SKM-1 (cell line): ENCODE data around the gene AGPAT3.

ENCODE experiments used
- DNase-seq: peaks from one replicate; lab custom pipeline; 2025; ENCODE audit not compliant: unreplicated experiment; lab: John Stamatoyannopoulos, UW

The AGPAT3 gene

DNA sequence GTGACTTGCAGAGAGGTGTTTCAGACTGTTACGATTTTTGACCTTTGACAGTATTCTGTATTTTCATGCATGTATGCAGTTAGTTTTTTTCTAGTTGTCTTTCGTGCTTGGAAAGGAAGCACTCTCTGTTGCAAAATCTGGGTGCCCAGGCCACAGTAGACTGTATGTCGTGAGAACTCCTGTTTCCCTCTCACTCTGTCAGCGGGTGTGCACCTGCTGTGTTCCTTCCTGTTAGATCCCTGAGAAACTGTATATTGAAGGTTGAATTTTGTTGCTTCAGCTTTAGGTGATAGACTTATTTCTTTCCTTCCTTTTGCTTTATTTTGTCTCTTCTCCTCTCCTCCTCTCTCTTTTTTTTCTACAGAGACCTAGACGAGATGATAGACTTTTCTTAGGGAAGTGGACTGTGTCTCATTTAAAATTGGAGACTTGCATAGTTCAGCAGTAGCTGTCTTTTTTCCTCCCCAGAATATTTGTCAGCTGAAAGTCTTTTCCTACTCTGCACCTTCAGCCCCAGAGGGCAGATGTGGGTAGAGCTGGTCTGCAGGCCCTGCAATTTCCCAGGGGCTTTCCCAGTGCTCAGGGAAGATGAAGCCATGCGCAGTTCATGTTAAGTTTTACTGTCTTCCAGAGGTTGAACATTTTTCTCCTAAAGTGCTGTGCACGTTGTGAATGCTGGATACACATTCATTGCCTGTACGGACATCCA, 148.5 kb downstream of the AGPAT3 start:
- peak; percentile 26 for DNase-seq

DNA sequence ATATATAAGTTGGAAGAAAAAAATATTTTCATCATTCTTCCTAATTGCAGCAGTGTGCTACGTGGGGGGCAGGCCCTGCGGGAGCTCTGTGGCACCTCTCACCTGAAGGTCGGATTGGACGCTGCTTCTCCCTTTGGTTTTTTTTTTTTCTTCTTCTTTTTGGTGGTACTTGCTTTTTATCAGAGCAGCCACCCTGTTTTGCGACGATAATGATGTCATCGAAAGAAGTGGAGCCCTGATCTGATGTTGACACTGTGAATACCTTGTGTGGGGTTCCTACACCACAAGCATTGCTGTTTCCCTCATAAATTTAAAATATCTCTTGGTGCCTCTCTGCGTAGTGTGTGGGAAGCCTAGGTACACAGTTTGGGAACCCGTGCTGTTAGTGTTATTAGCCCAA, 152.6 kb downstream of the AGPAT3 start:
- DNase-seq = no peak

DNA sequence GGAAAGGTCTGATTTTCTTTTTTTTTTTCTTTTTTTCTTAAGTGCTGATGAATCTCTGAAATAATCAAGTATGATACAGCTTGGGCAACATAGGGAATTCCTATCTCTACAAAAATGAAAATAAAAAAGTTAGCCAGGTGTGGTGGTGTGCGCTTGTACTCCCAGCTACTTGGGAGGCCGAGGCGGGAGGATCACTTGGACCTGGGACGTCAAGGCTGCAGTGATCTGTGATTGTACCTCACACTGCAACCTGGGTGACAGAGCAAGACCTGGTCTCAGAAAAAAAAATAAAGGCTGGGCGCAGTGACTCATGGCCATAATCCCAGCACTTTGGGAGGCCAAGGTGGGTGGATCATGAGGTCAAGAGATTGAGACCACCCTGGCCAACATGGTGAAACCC, 153.1 kb downstream of the AGPAT3 start:
- DNase-seq = no peak

DNA sequence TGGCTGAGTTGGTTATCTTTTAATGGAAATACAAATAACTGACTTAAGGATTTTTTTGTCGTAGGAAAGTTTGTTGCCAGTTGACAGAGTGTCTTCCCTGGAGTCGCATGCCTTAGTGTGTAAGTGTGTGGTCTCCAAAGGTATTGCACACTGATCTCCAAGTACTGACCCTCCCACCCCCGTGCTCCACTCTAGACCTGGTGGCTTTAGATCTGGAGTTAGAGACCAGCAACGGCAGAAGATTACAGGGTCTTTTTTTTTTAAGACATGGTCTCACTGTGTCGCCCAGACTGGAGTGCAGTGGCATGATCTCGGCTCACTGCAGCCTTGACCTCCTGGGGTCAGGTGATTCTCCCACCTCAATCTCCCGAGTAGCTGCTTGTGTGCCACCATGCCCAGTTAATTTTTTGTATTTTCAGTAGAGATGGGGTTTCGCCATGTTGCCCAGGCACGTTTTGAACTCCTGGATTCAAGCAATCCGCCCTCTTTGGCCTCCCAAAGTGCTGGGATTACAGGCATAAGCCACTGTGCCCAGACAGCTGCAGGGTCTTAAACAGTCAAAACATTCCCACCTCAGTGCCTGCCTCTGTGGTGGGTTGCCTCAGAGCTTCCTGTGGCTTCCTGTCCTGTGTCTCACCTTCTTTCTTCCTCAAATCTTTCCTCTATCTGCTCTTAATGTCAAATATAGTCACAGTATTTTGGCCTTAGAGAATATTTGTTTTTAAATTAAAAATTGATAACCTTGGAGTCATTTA, 154.0 kb downstream of the AGPAT3 start:
- DNase-seq = no peak

DNA sequence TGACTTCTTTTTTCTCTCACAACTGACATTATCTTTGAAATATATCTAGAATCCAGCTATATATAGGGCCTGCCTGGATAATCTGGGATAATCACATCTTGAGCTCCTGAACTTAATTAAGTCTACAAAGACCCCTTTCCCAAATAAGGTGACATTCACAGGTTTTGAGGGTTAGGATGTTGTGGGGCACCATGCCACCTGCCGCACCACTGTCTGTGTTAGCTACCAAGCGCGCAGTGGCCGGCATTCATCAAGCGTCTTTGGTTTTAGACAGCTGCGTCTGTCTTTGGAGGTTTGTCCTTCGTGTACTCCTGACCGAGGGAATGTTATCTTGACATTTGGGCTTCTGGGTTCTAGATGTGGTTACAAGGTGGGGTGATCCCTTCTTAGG, 154.5 kb downstream of the AGPAT3 start:
- DNase-seq = no peak

DNA sequence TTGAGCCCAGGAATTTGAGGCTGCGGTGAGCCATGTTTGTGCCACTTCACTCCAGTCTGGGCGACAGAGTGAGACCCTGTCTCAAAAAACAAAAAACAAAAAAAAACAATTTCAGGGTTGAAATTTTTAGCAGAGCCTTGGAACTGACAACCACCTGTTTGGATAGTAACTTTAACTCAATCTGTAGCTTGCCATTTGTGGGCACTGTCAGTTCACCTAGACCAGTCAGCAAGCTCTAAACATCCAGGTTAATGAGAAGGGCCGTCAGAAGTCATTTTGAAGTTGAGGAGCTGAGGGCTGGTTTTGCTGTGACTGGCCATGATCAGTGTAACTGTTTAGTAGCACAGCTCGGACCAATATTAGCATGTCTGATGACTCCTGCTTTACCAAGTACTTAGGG, 155.5 kb downstream of the AGPAT3 start:
- no peak for DNase-seq

DNA sequence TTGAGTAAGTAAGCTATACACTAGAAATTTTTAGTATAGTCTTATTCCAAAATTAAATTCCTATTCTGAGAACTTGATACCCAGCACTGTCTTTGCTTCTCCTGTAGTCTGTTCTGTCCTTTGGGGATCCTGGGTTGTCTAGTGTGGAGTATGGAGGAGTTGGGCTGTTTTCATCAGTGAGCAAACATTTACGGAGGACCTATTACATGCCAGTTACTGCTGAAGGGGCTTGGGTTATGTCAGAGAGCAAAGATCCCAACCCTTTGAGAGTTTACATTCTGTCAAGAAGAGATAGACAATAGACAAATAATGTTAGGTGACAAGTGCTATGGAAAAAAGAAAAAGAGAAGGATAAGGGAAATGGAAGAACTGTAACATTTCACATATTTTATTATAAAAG, 156.0 kb downstream of the AGPAT3 start:
- DNase-seq = no peak

DNA sequence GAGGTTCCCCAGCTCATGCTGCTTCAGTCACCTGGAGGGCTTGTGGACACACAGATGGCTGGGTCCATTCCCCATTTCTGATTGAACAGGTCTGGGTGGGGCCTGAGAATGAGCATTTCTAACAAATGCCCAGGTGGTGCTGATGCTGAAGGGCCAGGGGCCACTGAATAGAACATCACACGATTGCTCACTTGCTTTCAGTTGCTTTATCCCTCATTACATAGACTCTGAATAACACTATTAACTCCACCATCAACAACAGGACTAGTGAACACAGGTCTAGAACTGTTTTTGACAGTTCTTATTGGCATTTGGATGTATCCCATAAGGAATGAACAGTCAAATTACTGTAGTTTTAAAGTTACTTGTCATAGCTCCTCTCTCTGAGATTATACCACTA, 159.2 kb downstream of the AGPAT3 start:
- DNase-seq = no peak

DNA sequence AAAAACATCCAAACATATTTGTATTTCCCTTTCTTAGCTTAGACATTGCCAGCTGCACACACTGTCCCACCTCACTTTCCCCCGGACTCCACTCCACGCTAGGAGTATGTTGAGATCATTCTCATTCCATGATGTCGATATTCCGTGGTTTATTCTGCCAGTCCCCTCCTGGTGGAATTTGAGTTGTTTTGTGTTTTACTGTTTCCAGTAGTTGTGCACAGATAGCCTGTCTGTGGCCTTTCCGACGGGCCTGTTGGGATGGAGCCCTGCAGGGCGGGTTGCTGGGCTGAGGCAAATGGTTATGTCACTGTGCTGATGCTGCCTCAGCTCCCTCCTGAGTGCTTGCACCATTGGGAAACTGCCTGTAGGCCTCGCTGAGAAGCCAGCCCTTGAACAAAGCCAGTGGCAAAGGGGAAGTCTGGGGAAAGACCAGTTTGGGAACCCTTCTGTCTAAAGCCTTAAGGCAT, 159.9 kb downstream of the AGPAT3 start:
- DNase-seq = peak; percentile 70

DNA sequence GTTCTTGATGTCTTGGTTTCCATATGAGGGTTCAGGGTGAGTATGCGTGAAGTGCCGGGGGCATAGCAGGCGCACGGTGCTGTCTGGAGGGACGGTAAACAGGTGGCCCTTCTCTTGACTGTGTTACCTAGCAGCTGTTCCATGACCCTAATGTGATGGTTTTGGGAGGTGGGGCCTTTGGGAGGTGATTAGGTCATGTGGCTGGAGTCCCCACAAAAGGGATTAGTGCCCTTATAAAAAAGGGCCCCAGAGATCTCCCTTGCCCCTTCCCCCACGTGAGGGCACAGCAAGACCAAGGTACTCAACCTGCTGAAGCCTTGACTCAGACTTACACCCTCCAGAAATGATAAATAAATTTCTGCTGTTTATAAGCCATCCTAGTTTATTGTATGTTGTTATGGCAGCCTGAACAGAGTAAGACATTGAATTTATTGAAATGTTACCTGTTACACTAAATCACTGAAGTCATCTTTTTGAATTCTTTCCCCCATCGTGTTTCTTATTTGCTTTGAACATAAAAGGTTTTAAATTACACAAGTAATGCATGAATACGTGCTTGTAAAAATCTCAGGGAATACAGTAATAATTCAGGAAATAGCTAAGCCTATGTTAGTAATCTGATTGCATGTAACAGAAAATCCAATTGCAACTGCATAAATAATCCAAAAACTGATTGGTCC, 162.7 kb downstream of the AGPAT3 start:
- DNase-seq = no peak

DNA sequence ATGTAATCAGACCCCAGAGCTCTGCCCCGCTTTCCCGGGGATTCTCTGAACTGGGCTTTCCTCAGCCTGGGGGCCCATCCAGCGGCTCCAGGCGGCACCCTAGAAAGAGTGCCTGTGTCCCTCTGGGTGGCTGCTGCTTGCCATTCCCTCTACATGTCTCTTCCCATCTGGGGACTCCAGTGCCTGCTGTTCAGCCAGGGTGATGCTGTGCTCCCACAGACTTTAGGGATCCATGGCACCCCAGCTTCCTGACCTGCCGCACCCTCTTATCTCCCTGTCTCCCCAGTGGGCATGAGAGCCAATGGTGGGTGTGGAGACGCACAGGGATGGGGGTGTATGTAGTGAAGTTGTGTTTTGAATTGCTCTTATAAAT, 163.2 kb downstream of the AGPAT3 start:
- DNase-seq = no peak

DNA sequence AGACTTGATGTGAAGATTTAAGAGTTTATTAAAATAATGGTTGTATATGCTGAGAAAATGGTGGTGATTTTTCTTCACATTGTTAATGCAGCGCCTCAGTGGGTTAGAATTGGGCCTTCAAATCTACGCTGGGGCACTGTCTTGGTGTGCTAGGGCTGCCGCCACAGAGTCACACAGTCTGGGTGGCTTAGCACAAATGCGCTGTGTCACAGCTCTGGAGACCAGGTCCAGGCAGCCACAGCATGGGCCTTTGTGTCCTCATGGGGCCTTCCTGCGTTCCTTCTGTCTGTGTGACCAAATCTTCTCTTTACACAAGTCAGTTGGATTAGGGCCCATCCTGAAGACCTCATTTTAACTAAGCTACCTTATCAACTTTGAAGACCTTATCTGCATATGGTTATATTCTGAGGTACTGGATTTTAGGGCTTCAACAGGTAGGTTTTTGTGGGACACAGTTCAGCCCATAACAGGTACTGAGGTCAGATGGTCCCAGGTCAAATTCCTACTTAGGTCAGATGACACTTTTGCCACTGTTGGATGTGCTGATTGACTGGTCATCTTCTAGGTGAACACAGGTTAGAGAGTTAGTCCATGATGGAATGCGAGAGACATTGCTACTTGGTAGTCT, 164.6 kb downstream of the AGPAT3 start:
- DNase-seq = no peak

DNA sequence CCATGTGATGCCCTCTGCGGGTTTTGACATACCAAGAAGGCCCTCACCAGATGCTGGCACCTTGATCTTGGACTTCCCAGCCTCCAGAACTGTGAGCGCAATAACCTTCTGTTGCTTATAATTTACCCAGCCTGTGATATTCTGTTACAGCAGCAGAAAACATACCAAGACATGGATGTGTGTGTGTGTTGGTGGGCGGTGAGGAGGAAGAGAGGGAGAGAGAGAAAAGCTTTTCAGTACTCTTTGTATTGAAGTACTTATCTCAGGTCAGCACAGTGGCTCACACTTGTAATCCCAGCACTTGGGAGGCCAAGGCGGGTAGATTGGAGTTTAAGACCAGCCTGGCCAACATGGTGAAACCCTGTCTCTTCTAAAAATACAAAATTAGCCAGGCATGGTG, 170.2 kb downstream of the AGPAT3 start:
- DNase-seq = no peak
